ENCODE results near the gene EIF3D. TPM values are rescaled to one million over a fixed set of nuclear protein-coding genes. Genes with fewer than 3 reads are reported as not detected.

Gene EIF3D
- total and polyA plus RNA-seq, 2 experiments from 2014 or later = 148 to 381 TPM

GRCh38 chr22:36544107-36544620 is 15.2 kb upstream of the EIF3D start:
- H3K27me3 ChIP-seq (ENCODE audit: insufficient read depth) = no peaks in the 10 kb centered on the region
- TF ChIP-seq REST (IDR thresholded peaks at IDR 0.05; ENCODE audit: unreplicated experiment) (no peak), ZNF462 (CRISPR knock-in tag; IDR thresholded peaks at IDR 0.05) (no peak), JUNB (IDR thresholded peaks at IDR 0.05; ENCODE audit: unreplicated experiment) (no peak), ZNF114 (CRISPR knock-in tag; IDR thresholded peaks at IDR 0.05) (no peak), CREB1 (CRISPR knock-in tag; IDR thresholded peaks at IDR 0.05; ENCODE audit: low read depth) (no peak), POLR2AphosphoS5 (IDR thresholded peaks at IDR 0.05; ENCODE audit: low read depth) (no peak), ZNF331 (CRISPR knock-in tag; IDR thresholded peaks at IDR 0.05; ENCODE audit: low read depth) (no peak), EZH2 (IDR thresholded peaks at IDR 0.05; ENCODE audit: low read depth, unreplicated experiment) (no peak), CTCF (conservative IDR thresholded peaks at IDR 0.05; ENCODE audit: low read depth in 2 of 2) (no peak)
- H3K4me2 ChIP-seq = no peak overlapping the region
- H3K4me3 Mint-ChIP-seq = no peak overlapping the region
- H3K4me3 ChIP-seq = no peak overlapping the region
- H3K27ac Mint-ChIP-seq = no peak overlapping the region
- H2AFZ ChIP-seq = no peak overlapping the region
- no peaks in the 10 kb centered on the region for H3K9me2 ChIP-seq (ENCODE audit: insufficient read depth)
- H3K36me3 Mint-ChIP-seq (ENCODE audit: low read depth) = no peaks in the 10 kb centered on the region
- H3K27ac ChIP-seq (ENCODE audit: low read depth) = no peak overlapping the region
- ATAC-seq (no peak), DNase-seq (ENCODE audit: low spot score) (no peak)
- no peaks in the 10 kb centered on the region for H4K20me1 ChIP-seq (replicated peaks; ENCODE audit: insufficient read depth)
- no peaks in the 10 kb centered on the region for H3K9me3 Mint-ChIP-seq
- peaks cover 22% of the 10 kb centered on the region; the same call in 2 of the 3 replicates for H3K4me1 Mint-ChIP-seq
- H3F3A ChIP-seq (replicated peaks; ENCODE audit: low read depth) = 0 out of 2 replicates have a peak, but pooled peaks cover 3% of the 10 kb centered on the region
- no peaks in the 10 kb centered on the region for H3K79me2 ChIP-seq (replicated peaks; ENCODE audit: insufficient read depth)
- no peaks in the 10 kb centered on the region for H3K36me3 ChIP-seq (ENCODE audit: insufficient read depth)
- peaks cover 10% of the 10 kb centered on the region for H3K4me1 ChIP-seq (ENCODE audit: insufficient read depth)
- H3K27me3 Mint-ChIP-seq (ENCODE audit: insufficient read depth, low read depth, poor library complexity) = peaks cover 14% of the 10 kb centered on the region

Measured in GM23338 (cell line).